Fibroblast of pulmonary artery (primary cell): ENCODE measurements around the gene PIK3CD.
"Not testable (repeated sequence)": the region's sequence is repeated elsewhere in the genome, so short reads cannot be mapped to it uniquely, and the experiment has no call there.

Source experiments
- DNase-seq: peaks from one replicate; pipeline ENCODE4 v3.0.0-alpha.2; 2010; ENCODE audit warnings: low read depth
- H3K4me3 ChIP-seq: replicated peaks from 2 replicates; pipeline ENCODE4 v1.5.1; 2011; ENCODE audit warnings: low read depth, mild to moderate bottlenecking, control low read depth, low read length, moderate library complexity
- TF ChIP-seq, protein P1 (sequence below): IDR thresholded peaks from 2 replicates; pipeline ENCODE4 v1.5.1; 2011; ENCODE audit warnings: mild to moderate bottlenecking, control low read depth, low read length, inconsistent platforms; ENCODE audit errors: missing control alignments

Gene PIK3CD

DNA sequence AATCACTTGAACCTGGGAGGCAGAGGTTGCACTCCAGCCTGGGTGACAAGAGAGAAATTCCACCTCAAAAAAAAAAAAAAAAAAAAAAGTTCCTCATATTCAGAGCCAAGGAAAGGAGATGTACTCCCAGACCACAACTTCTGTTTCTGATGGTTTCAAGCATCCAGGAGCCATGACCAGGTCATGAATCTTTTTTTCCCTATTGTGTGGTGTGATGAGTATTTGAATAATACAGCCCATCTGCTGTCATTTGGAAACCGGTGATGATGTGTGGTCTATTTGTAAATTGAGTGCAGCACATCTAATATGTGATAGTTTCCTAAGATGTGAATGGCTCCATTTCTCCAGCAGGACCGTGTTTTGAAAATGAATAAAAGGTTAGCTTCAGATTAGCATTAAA lies 18.6 kb downstream of the PIK3CD start:
- DNase-seq: no peak
- TF ChIP-seq, protein P1, sequence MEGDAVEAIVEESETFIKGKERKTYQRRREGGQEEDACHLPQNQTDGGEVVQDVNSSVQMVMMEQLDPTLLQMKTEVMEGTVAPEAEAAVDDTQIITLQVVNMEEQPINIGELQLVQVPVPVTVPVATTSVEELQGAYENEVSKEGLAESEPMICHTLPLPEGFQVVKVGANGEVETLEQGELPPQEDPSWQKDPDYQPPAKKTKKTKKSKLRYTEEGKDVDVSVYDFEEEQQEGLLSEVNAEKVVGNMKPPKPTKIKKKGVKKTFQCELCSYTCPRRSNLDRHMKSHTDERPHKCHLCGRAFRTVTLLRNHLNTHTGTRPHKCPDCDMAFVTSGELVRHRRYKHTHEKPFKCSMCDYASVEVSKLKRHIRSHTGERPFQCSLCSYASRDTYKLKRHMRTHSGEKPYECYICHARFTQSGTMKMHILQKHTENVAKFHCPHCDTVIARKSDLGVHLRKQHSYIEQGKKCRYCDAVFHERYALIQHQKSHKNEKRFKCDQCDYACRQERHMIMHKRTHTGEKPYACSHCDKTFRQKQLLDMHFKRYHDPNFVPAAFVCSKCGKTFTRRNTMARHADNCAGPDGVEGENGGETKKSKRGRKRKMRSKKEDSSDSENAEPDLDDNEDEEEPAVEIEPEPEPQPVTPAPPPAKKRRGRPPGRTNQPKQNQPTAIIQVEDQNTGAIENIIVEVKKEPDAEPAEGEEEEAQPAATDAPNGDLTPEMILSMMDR: no peak
- H3K4me3 ChIP-seq: no peak overlapping the region

DNA sequence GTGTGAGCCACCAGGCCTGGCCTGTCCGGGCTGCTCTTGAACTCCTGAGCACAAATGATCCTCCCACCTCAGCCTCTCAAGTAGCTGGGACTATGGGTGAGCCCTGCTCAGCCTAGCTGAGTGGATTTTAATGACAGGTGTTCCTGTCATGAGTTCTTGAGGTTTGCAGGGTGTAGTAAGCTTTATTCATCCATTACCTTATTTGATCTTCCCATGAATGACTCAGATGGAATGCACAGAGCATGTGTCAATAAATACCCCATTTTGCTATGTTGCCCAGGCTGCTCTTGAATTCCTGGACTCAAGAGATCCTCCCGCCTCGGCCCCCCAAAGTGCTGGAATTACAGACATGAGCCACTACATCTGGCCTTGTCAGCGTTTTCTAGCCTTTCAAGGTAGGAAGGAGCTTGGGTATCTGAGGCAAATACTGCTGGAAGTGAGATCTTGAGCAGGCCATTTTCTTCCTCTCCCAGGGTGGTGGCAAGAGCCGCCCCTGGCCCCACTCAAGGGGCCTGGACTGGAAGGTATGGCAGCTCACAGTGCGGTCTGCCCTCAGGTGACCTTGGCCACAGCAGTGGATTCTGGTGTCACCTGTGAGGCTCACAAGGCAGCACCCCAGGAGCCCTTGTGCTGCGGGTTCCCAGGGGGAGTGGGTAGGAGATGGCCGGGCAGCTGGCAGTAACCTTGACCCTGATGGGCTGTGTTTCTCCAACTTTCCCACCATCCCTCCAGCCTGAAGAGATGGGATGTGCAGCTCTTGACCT lies 20.0 kb downstream of the PIK3CD start:
- DNase-seq: no peak
- H3K4me3 ChIP-seq: no peak overlapping the region
- TF ChIP-seq, protein P1: no peak

DNA sequence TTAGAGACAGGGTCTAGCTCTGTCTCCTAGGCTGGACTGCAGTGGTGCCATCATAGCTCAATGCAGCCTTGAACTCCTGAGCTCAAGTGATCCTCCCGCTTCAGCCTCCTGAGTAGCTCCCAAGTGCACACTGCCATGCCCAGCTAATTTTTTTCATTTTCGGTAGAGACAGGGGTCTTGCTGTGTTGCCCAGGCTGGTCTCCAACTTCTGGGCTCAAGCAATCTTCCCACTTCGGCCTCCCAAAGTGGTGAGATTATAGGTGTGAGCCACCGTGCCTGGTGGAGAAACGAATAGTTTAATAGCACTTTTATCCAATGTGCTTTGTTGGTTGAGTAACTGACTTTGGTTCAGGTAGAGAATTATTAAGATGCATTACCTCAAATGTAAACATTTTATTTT lies 20.9 kb downstream of the PIK3CD start:
- TF ChIP-seq, protein P1: no peak
- DNase-seq: no peak
- no peak overlapping the region for H3K4me3 ChIP-seq

DNA sequence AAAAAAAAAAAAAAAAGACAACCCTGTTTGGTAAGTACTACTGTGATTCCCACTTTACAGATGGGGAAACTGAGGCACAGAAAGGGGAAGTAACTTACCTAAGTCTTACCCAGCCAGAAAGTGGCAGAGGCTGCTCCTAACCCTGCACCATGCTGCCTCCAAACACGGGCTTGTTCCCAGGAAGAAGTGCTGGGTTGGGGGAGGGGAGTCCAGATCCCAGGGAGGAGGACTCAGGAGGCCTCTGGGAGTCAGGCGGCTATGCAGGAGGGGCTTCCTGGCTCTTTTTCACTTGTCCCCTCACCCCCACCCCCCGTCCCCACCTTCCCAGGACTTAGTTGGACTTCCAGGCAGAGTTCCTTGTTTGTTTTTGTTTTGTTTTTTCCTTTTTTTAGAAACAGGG lies 23.9 kb downstream of the PIK3CD start:
- H3K4me3 ChIP-seq: no peak overlapping the region
- no peak for DNase-seq
- TF ChIP-seq, protein P1: no peak

DNA sequence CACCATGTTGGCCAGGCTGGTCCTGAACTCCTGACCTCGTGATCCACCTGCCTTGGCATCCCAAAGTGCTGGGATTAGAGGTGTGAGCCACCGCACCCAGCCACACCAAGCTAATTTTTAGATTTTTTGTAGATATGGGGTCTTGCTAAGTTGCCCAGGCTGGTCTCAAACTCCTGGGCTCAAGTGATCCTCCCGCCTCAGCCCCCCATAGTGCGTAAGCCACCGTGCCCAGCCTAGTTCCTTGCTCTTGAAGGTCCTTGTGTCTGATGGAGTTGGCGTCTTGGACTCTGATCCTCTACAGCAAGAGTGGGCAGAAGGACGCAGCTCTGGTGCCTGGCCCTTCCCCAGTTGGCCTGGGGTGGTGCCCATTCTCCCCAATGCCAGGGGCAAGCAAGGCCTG lies 24.6 kb downstream of the PIK3CD start:
- H3K4me3 ChIP-seq, DNase-seq: not testable (repeated sequence)

DNA sequence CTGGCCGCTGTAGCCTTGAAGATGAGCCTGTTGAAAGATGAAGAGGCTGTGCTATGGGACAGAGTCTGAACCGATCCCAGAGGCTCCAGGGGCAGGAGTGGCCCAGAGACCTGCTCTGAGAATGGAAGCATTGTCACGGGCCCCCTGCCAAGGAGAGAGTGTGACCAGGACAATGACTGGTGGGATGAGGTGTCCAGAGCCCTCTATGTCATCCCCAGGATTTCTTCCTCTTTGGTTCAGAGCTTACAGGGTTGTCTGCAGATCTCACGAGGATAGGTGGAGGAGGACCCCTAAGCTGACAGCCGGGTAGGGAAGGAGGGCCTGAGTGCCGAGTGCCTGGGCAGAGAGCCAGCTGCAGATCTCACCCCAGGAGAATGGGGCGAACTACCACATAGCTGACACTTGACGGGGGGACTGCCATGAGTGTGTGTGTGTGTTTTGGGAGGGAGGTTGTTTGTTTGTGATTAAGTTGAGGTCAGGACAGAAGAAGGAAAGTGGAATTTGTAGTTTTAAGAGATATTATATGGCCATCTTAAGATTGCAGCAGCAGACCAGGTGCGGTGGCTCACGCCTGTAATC lies 25.4 kb downstream of the PIK3CD start:
- TF ChIP-seq, protein P1: no peak
- peak; percentile 8 for DNase-seq
- H3K4me3 ChIP-seq: no peak overlapping the region

DNA sequence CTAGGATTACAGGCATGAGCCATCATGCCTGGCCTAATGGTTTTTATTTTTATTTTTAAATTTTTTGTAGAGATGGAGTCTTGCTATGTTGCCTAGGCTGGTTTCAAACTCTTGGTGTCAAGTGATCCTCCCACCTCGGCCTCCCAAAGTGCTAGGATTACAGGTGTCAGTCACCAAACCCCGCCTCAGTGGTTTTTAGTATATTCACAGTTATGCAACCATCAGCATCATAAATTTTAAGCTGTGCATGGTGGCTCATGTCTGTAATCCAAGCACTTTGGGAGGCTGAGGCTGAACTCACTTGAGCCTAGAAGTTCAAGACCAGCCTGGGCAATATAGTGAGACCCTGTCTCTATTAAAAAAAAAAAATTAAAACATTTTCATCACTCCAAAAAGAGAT lies 28.6 kb downstream of the PIK3CD start:
- no peak overlapping the region for H3K4me3 ChIP-seq
- no peak for DNase-seq
- TF ChIP-seq, protein P1: no peak
